Ishikawa (cell line): ENCODE data around the gene PIK3C2B.

Source experiments
- CEBPB ChIP-seq: IDR thresholded peaks from 2 replicates; pipeline ENCODE4 v1.6.1; 2012
- EP300 ChIP-seq: IDR thresholded peaks from 2 replicates; pipeline ENCODE4 v1.6.1; 2012; ENCODE audit warnings: borderline replicate concordance
- NFIC ChIP-seq: IDR thresholded peaks from 2 replicates; pipeline ENCODE4 v1.6.1; 2012
- RAD21 ChIP-seq: IDR thresholded peaks from 2 replicates; pipeline ENCODE4 v1.6.1; 2012; ENCODE audit warnings: low read depth
- TF ChIP-seq, protein P1 (sequence below): IDR thresholded peaks from 2 replicates; pipeline ENCODE4 v1.6.1; 2012; ENCODE audit warnings: low read depth, mild to moderate bottlenecking
- TF ChIP-seq, protein P2 (sequence below): IDR thresholded peaks from 2 replicates; pipeline ENCODE4 v1.6.1; 2012
- TF ChIP-seq, protein P3 (sequence below): IDR thresholded peaks from 2 replicates; pipeline ENCODE4 v1.6.1; 2012

DNA sequence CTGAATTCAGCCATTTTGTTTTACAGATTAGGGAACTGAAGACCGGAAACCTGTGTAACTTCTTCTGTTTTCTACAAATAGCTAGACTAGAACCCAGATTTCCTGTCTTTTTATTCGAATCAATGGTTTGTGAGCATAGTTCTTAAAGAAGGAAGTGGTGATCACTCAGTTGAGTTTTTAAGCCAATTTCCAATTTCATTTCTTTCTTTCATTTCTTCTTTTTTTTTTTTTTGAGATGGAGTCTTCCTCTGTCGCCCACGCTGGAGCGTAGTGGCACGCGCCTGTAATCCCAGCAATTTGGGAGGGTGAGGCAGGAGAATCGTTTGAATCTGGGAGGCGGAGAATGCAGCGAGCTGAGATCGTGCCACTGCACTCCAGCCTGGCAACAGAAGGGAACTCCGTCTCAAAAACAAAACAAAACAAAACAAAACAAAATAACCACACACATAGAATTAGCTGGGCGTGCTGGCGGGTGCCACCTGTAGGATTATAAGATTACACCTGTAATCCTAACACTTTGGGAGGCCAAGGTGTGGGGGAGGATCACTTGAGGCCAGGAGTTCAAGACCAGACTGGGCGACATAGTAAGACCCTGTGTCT, 18.6 kb upstream of the PIK3C2B start:
- TF ChIP-seq CEBPB, result no peak
- no peak for TF ChIP-seq EP300
- TF ChIP-seq, protein P1, sequence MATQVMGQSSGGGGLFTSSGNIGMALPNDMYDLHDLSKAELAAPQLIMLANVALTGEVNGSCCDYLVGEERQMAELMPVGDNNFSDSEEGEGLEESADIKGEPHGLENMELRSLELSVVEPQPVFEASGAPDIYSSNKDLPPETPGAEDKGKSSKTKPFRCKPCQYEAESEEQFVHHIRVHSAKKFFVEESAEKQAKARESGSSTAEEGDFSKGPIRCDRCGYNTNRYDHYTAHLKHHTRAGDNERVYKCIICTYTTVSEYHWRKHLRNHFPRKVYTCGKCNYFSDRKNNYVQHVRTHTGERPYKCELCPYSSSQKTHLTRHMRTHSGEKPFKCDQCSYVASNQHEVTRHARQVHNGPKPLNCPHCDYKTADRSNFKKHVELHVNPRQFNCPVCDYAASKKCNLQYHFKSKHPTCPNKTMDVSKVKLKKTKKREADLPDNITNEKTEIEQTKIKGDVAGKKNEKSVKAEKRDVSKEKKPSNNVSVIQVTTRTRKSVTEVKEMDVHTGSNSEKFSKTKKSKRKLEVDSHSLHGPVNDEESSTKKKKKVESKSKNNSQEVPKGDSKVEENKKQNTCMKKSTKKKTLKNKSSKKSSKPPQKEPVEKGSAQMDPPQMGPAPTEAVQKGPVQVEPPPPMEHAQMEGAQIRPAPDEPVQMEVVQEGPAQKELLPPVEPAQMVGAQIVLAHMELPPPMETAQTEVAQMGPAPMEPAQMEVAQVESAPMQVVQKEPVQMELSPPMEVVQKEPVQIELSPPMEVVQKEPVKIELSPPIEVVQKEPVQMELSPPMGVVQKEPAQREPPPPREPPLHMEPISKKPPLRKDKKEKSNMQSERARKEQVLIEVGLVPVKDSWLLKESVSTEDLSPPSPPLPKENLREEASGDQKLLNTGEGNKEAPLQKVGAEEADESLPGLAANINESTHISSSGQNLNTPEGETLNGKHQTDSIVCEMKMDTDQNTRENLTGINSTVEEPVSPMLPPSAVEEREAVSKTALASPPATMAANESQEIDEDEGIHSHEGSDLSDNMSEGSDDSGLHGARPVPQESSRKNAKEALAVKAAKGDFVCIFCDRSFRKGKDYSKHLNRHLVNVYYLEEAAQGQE, result no peak
- no peak for TF ChIP-seq RAD21
- TF ChIP-seq, protein P2, sequence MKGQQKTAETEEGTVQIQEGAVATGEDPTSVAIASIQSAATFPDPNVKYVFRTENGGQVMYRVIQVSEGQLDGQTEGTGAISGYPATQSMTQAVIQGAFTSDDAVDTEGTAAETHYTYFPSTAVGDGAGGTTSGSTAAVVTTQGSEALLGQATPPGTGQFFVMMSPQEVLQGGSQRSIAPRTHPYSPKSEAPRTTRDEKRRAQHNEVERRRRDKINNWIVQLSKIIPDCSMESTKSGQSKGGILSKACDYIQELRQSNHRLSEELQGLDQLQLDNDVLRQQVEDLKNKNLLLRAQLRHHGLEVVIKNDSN, result no peak
- TF ChIP-seq, protein P3, sequence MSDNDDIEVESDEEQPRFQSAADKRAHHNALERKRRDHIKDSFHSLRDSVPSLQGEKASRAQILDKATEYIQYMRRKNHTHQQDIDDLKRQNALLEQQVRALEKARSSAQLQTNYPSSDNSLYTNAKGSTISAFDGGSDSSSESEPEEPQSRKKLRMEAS, result no peak
- TF ChIP-seq NFIC, result no peak
